ENCODE data around the gene MTHFSD.

MTHFSD gene

GRCh38 chr16:86495357-86495701 is 59.7 kb downstream of the MTHFSD start:
- TF ChIP-seq CTCF (IDR thresholded peaks at IDR 0.05; ENCODE audit: insufficient read depth, low read depth, low read length, missing control alignments): no peak
- DNase-seq (ENCODE audit: low read depth): no peak
- H3K4me3 ChIP-seq (ENCODE audit: low read length): no peak overlapping the region

- no peak overlapping the region for H3K4me3 ChIP-seq (ENCODE audit: low read length)
- TF ChIP-seq CTCF (IDR thresholded peaks at IDR 0.05; ENCODE audit: insufficient read depth, low read depth, low read length, missing control alignments): no peak
- no peak for DNase-seq (ENCODE audit: low read depth)
These were observed 60.3 kb downstream of the MTHFSD start for GRCh38 chr16:86494565-86495356.

DNA sequence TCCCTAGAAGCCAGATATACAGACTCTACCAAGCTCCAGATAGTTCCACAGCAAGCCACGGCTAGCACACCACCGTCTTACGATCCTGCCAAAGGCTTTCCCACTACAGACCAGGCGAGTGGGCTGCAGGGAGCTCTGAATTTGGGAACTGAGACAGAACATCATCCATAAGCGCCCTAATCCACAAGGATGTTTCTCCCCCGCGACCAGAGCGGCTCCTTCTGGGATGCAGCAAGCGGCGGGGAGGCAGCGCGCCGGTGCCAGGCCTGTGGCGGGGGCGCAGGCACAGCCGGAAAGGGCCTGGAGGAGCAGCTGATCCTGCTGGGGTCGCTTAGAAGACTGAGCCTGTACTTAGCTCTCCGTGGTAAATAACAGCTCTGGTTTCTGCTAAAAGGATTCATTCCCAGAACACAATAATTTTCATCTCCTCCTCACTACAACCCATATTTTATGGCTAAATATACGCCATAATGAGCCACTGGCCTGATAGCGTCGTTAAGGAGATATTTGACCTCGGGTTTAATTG is 60.9 kb downstream of the MTHFSD start:
- no peak overlapping the region for H3K4me3 ChIP-seq (ENCODE audit: low read length)
- no peak for TF ChIP-seq CTCF (IDR thresholded peaks at IDR 0.05; ENCODE audit: insufficient read depth, low read depth, low read length, missing control alignments)
- no peak for DNase-seq (ENCODE audit: low read depth)

DNA sequence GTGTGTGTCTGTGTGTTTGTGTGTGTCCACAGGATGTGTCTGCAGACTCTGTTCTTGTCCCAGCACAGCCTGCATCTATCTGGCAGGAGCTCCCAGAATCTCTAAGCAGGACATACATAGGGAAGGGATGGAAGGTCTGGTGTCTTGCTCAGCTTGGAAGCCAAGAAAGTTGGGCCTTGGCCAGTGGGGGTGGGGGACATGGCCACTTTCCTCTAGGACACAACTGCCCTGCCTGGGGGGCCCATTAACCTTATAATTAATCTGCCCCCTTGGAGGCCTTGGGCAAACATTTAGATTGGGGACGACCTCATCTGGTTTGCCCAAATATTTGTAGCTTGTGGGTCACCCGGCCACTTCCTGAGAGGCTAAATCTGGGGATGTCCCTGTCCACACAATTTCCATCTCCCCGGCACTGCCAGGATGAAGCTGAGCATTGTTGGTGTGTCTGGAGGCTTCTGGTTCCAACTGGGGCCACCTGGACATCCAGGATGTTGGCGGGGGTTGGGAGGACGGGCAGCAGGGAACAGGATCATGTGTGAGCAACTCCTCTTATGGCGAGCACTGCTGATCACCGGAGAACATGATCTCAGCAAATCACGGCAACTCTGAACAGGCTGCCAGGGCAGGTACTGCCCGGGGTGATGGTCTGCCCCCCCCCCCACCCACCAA is 61.9 kb downstream of the MTHFSD start:
- H3K4me3 ChIP-seq (ENCODE audit: low read length): no peak overlapping the region
- no peak for DNase-seq (ENCODE audit: low read depth)
- TF ChIP-seq CTCF (IDR thresholded peaks at IDR 0.05; ENCODE audit: insufficient read depth, low read depth, low read length, missing control alignments): no peak

DNA sequence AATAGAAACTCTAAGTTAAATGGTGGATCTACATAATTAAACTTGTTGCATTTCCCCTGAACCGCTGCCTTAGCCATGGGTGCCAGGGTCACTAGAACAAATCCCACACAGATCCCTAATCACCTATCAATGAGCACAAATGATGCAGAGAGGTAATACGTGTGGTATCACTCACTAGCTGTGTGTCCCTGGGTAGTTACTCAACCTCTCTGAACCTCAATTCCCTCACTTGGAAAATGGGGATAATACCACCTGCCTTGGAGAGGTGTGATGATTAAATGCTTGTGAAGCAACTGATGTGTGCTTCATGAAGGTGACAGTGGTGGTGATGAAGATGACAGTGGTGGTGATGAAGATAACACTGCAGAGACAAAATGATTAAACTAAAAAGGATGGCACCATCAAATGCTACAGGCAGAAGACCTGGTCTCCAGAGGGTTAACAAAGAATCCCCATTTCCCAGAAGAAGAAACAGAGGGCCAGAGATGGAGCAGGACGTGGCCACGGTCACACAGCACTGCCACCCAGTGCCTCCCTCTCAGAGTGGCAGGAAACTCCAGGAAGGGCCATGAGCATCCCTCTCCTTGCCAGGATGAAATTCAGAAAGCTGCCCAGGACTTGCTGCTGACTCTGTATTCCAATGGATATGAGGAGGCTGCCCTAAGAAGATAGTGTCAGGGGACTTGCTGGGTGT is 62.6 kb downstream of the MTHFSD start:
- no peak for TF ChIP-seq CTCF (IDR thresholded peaks at IDR 0.05; ENCODE audit: insufficient read depth, low read depth, low read length, missing control alignments)

DNA sequence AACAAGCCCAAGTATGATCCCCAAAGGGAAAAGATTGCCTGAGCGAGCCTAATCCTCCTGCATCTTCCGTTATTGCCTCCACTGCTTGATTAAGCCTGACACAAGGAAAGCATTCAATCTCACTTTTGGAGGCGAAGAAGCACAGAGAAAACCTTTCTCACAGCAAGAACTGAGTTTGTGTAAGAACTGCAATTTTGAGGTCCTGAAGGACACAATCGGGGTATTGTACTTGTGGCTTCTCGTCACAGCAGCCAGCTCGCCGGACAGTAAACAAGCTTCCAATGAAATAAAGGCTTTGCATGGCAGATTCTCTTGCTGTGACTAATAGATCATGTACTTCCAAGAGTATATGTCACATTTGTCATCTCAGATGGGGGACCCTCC is 63.4 kb downstream of the MTHFSD start:
- no peak overlapping the region for H3K4me3 ChIP-seq (ENCODE audit: low read length)
- DNase-seq (ENCODE audit: low read depth): no peak
- TF ChIP-seq CTCF (IDR thresholded peaks at IDR 0.05; ENCODE audit: insufficient read depth, low read depth, low read length, missing control alignments): no peak

More for the DNA sequence above, 62.6 kb downstream of the MTHFSD start:
- no peak overlapping the region for H3K4me3 ChIP-seq (ENCODE audit: low read length)
- no peak for DNase-seq (ENCODE audit: low read depth)
